HG02938 (cell line): Measurements from ENCODE around the gene TMEM269.

Experiments
- ATAC-seq: cut with Tn5 transposase; IDR thresholded peaks from one replicate; pipeline ENCODE4 v1.9.1; 2021; ENCODE audit warnings: mild to moderate bottlenecking, moderate library complexity; ENCODE audit not compliant: unreplicated experiment

Gene TMEM269, protein sequence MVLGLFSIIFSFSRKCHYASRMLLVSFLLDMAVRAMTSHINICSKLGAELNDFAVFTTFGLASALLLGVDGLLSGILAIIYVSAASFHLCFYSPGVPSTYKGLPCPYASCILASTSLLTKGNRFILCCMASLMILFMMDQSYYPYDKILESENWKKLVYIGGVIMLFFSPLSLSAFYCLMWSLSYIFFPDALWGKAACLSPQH

DNA sequence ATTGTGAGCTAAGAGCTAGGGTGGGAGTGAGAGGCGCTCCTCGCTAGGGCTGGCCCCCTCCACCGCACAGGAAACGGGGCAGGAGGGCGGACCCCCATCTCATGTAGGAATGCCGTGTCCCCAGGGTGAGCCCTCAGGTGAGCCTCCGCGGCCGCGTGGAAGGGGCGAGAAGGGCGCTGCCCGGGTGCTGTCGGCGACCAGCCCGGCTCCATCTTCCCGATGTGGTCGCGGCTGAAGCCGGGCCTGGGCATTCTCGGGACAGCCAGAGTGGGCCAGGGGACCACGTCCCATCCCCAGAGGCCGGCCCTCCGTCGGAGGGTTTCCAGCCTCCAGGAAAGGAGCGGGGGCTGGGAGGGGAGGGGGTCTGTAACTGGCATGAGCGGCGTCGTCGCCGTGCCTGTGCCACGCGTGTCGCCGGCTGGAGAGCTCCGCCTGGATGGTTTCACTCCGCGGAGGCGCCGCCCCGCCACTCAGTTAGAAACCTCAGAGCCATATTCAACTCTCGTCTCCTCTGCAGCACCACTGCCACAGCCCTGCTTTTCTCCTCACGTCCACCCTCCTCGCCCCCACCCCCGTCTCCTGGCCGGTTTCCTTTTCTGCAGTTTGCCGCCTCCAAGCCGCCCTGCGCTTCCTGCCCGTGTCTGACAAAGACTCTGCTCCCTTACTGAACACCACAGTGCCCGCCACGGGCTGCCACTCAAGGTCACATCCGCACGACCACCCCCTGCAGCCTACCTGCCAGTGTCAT is at the start of gene TMEM269:
Gene TMEM269 (plus strand): TSS at position 46 of the 748 bp plus-strand sequence. CDS start 4,903 bp downstream, outside the sequence.
- ATAC-seq, result no peak

- no peak for ATAC-seq
Observed at GRCh38 chr1:42735056-42735455, 49.7 kb upstream of the TMEM269 start.

DNA sequence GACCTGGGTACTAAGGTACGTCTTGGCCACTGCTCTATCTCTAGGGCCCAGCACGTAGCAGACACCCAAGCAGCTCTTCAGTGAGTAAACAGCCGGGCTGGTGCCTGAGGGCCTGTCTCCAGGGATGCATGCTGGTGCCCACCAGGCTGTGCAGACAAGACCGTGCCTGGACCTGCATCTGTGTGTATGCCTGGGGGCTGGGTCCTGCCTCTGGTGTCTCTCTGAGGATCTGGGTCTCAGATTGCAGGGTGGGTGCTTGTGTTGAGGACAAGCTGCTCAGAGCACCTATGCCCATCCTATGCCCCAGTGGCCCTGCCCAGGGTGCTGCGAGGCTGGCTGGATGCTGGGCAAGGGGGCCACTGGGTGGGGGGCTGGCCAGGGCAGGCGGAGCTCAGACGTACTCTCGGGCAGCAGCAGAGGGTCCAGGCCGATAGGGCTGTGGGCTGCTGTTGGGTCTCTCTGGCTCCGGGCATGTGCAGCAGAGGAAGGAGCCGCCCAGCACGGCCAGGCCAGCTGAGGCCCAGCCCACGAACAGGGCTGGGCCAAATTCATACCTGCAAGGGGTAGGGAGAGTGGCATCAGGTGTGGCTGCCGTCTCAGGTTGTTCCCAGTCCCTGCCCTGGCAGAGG is 49.2 kb upstream of the TMEM269 start:
- ATAC-seq, result no peak

- ATAC-seq, result no peak
Observed at GRCh38 chr1:42736152-42736551, 48.6 kb upstream of the TMEM269 start.

DNA sequence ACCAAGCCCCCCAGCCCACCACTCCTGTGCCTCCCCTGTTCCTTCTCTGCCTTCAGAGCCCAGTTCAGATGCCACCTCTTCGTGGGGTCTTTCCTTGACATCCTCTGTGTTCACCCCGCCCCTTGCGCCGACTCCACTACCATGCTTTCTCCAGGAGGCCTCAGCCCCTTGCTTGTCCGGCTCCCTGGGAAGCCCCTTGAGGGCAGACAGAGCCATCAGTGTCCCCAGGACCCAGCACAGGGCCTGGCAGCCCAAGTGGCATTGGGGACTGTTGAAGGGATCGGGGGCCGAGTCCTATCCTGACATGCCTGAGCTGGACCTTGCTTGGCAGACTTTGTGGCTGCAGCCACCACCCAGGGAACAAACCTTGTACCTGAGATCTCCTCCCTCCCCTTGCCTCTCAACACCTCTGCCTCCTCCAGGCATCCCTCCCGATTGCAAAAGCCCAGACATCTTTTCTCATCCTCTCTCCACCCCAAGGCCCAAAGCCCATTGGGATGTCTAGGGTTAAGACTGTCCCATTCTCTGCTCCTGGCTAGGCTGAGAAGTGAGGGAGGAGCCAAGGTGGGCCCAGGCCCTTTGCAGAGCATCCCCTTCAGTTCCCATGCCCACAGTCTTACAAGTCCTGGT is 48.1 kb upstream of the TMEM269 start:
- ATAC-seq, result no peak

GRCh38 chr1:42737257-42737656 is 47.5 kb upstream of the TMEM269 start:
- no peak for ATAC-seq

DNA sequence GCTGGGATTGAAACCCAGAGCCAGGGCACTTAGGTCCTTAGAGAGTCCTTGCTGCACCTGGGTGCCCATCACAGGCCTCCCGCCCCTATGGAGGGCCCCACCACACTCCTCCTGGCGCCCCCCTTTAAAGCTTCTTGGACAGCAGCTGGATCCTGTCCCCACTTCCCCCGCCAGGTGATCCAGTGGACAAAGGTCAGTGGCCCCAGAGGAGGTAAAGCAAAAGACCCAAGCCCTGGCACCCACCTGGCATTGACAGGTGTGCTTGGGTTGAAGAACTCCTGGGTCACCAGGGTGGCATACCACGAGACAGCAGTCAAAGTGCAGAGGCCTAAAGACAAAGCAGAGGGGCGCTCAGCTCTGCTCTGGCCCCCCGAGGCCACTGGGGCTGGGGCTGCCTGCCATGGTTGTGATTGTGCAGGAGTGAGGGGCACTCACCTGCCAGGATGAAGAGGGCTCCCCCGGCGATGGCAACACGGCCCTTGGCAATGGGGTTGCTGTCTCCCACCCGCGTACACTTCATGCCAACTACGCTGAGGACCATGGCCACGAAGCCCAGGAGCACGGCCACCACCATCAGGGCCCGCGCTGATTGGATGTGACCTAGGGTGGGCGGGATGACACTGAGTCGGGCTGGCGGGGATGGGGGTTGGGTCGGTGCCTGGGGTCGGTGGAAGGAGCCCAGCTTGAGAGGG is 46.7 kb upstream of the TMEM269 start:
- no peak for ATAC-seq

DNA sequence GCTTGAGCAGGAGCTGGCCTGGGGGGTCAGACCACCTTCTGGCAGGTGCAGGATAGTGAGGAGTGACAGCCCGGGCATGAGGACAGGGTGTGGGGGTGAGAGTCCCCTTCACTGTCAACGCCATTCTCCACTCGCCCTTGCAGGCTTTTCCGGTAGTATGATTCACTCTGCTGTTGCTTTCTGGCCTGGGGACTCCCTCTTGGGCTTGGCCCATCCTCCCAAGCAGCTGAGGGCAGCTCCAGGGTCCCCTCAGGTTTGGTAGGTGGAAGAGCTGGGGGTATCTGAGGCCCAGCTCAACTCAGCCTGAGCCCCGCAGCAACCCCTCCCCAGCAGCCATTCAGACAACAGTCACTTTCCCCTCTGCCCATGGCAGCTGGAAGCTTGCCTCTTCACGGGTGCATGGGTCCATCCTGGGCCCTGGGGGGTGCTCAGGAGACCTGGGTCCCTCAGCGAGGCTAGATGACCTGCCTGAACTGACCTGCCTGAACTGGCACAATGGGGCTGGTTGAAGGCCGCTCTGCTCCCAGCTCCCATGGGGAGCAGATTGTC is 46.0 kb upstream of the TMEM269 start:
- ATAC-seq, result no peak

DNA sequence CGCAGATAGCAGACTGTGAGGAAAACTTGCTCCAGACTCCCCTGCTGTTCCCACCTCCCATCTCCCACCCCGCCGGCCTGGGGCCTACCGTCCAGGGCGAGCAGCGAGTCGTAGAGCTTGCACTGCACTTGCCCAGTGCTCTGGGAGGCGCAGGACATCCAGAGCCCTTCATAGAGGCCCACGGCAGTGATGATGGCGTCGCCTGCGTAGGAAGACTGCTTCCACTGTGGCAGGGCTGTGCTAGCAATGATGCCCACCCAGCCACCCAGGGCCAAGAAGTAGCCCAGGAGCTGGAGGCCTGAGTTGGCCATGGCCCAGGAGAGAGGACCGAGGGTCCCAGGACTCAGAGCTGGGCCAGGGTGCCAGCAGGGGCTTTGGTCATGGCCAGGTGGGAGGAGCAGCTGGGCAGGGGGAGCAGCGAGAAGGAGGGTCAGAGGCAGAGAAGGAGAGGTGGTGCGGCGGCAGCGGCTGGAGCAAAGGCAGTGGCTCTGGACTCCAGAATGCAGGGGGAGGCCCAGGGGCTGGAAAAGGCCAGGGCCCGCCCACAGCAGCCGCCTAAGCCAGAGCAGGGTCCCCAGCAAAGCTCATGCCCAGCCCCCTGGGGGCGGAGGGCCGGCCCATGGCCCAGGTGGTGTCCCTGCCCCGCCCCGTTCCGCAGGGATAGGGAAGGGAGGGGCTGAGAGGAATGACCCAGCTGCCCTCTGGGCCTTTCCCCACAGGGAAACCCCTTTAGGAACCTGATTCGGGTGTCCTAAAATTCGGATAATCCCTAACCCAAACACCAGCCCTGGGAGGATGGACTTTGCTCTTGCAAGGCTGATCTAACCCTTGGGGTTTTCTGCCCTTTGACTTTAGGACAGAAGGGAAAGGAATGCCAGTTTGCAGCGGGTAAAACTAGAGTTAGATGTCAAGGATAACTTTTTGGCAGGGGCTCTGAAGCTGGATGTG is 44.8 kb upstream of the TMEM269 start, which contains the start of gene CLDN19:
Gene CLDN19 (minus strand): TSS at position 484 of the 948 bp plus-strand sequence. CDS start 173 bp downstream, at position 311.
- no peak for ATAC-seq

DNA sequence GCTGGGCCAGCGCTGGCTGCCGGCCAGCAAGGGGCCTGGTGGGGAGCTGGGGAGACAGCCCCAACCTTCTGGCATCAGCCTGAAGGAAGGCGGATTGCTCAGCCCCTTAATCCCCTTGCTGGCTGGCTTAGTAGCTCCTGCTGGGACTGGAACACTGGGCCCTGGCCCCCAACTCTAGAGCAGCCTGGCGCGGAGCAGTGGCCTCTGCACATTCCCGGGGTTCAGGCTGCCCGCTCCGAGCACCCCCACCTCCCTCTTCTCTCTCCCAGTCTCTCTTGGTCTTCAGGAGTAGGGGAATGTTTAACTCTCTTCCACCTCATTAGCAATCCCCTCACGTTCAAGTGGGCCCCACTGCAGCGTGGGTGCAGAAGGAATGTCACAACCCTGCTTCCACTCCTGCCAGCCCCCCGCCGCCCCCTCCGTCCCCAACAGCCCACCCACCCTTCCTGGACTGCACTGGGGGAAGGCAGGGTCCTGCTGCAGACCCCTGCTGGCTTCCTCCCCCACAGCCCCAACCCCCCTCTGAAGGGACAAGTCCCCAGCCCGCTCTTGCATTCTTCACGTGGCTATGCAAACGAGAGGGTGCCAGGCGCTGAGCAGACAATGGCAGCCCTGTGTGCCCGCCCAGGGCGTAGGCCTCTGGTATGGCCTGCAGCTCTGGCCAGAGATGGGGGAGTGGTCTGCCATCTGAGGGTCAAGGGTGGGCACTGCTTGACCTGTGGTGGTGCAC is 43.8 kb upstream of the TMEM269 start:
- no peak for ATAC-seq

- no peak for ATAC-seq
Observed at GRCh38 chr1:42741706-42742105, 43.1 kb upstream of the TMEM269 start.

DNA sequence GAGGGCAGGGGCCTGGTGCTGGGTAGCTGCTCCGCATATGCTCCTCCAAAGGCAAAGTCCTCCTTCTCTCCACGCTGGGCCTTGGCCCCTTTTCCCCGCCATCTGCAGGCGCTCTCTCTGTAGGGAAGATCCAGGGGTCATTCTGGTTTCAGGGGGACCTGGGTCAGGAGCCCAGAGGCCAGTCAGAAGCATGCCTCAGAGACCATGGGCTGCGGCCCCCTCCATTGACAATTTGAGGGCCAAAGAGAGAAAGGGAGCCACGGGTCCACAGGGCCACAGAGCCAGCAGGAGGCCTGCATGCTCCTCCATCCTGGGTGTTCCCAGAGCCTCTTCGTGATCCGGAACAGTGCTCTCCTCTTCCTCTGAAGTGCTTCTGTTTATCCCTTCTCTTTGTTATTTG is 42.6 kb upstream of the TMEM269 start:
- no peak for ATAC-seq

DNA sequence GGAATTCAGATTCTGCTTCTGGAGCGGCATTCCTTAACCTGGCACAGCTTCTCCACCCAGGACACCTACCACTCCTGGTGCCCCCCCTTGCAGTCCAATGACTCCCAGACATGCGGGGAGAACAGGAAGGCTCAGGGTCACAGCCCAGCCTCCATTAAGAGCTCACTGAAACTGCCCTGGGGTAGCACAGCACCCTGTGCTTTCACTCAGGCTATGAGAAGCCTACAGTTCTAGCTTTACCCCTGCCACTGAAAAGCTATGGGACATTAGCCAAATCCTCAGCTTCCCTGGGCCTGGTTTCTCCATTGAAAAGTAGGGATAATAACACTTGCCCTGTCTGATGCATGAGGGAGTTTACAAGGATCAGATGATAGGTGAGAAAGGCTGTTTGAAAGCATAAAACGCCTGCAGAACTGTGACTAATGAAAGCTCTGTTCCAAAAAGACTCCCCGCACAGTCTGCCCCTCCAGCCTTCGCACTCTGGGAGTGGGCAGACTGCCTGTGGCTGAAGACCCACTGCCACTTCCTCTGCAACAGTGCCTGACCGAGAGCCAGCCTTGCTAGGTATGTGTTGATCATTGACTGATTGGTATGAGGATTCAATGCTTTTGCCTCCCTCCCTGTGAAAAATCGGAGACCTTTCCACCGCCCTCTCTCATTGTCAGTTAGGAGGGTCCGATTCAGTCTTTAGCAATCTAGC is 42.0 kb upstream of the TMEM269 start:
- ATAC-seq, result no peak

GRCh38 chr1:42743317-42744147 is 41.3 kb upstream of the TMEM269 start:
- no peak for ATAC-seq

DNA sequence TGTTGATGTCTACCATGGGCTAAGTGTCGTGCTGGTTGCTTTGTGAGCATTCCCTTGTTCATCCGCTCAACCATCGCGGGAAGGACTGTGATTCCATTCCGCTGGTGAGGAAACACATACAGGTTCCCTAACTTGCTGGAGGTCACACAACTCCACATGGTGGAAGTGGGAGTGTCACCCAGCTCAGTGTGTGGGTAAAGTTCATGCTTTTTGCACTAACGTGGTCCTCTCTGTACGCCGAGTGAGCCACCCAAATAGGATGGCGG is 40.7 kb upstream of the TMEM269 start:
- no peak for ATAC-seq

GRCh38 chr1:42745851-42746250 is 38.9 kb upstream of the TMEM269 start:
- no peak for ATAC-seq

DNA sequence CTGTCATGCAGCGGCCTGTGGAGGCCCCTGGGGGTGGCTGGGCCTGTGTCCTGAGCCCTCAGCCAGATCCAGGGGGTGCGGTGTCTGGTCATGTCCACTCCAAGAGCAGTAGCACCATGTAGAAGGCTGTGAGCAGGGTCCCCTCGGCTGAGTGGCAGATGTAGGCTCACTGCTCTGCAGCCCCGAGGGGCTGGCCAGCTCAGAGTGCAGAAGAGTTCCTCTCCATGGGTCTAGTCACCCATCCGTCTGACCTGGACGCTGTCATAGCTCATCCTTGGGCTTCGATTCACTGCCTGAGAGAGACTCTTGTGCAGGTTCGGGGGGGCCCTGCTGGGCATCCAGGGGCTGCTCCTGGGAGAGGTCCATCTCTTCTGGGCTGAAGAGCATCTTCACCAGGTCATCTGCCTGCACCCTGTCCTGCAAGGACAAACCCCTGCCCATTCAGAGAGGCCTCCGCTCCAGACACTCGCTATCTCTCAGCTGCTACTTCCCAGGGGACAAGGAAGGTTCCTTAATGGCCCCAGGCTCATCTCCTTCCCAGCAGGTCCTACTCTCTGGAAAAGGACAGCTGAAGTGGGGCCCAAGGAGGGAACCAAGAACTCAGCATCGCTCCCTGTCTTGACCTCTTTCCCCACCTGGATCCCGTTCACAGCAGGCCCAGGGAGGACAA is 38.2 kb upstream of the TMEM269 start:
- no peak for ATAC-seq
